Measurements from ENCODE around the gene UFSP2. TPM values are rescaled to one million over a fixed set of nuclear protein-coding genes. Genes with fewer than 3 reads are reported as not detected.

UFSP2 gene
- total and polyA plus RNA-seq, 2 experiments from 2014 or later, result 29.0 to 53.0 TPM

- TF ChIP-seq, protein P1, sequence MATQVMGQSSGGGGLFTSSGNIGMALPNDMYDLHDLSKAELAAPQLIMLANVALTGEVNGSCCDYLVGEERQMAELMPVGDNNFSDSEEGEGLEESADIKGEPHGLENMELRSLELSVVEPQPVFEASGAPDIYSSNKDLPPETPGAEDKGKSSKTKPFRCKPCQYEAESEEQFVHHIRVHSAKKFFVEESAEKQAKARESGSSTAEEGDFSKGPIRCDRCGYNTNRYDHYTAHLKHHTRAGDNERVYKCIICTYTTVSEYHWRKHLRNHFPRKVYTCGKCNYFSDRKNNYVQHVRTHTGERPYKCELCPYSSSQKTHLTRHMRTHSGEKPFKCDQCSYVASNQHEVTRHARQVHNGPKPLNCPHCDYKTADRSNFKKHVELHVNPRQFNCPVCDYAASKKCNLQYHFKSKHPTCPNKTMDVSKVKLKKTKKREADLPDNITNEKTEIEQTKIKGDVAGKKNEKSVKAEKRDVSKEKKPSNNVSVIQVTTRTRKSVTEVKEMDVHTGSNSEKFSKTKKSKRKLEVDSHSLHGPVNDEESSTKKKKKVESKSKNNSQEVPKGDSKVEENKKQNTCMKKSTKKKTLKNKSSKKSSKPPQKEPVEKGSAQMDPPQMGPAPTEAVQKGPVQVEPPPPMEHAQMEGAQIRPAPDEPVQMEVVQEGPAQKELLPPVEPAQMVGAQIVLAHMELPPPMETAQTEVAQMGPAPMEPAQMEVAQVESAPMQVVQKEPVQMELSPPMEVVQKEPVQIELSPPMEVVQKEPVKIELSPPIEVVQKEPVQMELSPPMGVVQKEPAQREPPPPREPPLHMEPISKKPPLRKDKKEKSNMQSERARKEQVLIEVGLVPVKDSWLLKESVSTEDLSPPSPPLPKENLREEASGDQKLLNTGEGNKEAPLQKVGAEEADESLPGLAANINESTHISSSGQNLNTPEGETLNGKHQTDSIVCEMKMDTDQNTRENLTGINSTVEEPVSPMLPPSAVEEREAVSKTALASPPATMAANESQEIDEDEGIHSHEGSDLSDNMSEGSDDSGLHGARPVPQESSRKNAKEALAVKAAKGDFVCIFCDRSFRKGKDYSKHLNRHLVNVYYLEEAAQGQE (IDR thresholded peaks at IDR 0.05; ENCODE audit: unreplicated experiment), result no peak
Measured at GRCh38 chr4:185380320-185380719, 45.4 kb downstream of the UFSP2 start (continued).

- H3K27ac ChIP-seq (ENCODE audit: low read depth), result no peak overlapping the region
- H3K9me2 ChIP-seq (ENCODE audit: insufficient read depth), result no peaks in the 10 kb centered on the region
- H3F3A ChIP-seq (replicated peaks; ENCODE audit: low read depth), result no peaks in the 10 kb centered on the region
- H3K36me3 Mint-ChIP-seq (ENCODE audit: low read depth), result peaks cover 10% of the 10 kb centered on the region
- H3K9me3 Mint-ChIP-seq, result peaks cover 9% of the 10 kb centered on the region; the same call in 2 of the 3 replicates
- no peak overlapping the region for H3K4me2 ChIP-seq
- H3K4me3 Mint-ChIP-seq, result no peak overlapping the region
- 0 out of 2 replicates have a peak, but pooled peaks cover 3% of the 10 kb centered on the region for H3K4me1 ChIP-seq (ENCODE audit: insufficient read depth)
- 0 out of 3 replicates have a peak, but pooled peaks cover 2% of the 10 kb centered on the region for H3K4me1 Mint-ChIP-seq
- no peak overlapping the region for H3K27ac Mint-ChIP-seq
- no peaks in the 10 kb centered on the region for H3K27me3 Mint-ChIP-seq (ENCODE audit: insufficient read depth, low read depth, poor library complexity)
- ATAC-seq, result no peak
- no peaks in the 10 kb centered on the region for H3K36me3 ChIP-seq (ENCODE audit: insufficient read depth)
- no peaks in the 10 kb centered on the region for H3K79me2 ChIP-seq (replicated peaks; ENCODE audit: insufficient read depth)
- no peak overlapping the region for H2AFZ ChIP-seq
- no peak for DNase-seq (ENCODE audit: low spot score)
- no peaks in the 10 kb centered on the region for H4K20me1 ChIP-seq (replicated peaks; ENCODE audit: insufficient read depth)
- no peaks in the 10 kb centered on the region for H3K27me3 ChIP-seq (ENCODE audit: insufficient read depth)
- H3K4me3 ChIP-seq, result no peak overlapping the region
- TF ChIP-seq ZNF331 (CRISPR knock-in tag; IDR thresholded peaks at IDR 0.05; ENCODE audit: low read depth) (no peak), CREB1 (CRISPR knock-in tag; IDR thresholded peaks at IDR 0.05; ENCODE audit: low read depth) (no peak), POLR2AphosphoS5 (IDR thresholded peaks at IDR 0.05; ENCODE audit: low read depth) (no peak), NANOG (IDR thresholded peaks at IDR 0.05; ENCODE audit: borderline replicate concordance) (no peak), EZH2 (IDR thresholded peaks at IDR 0.05; ENCODE audit: low read depth, unreplicated experiment) (no peak), EZH2phosphoT487 (IDR thresholded peaks at IDR 0.05; ENCODE audit: unreplicated experiment) (no peak)
- TF ChIP-seq, protein P2, sequence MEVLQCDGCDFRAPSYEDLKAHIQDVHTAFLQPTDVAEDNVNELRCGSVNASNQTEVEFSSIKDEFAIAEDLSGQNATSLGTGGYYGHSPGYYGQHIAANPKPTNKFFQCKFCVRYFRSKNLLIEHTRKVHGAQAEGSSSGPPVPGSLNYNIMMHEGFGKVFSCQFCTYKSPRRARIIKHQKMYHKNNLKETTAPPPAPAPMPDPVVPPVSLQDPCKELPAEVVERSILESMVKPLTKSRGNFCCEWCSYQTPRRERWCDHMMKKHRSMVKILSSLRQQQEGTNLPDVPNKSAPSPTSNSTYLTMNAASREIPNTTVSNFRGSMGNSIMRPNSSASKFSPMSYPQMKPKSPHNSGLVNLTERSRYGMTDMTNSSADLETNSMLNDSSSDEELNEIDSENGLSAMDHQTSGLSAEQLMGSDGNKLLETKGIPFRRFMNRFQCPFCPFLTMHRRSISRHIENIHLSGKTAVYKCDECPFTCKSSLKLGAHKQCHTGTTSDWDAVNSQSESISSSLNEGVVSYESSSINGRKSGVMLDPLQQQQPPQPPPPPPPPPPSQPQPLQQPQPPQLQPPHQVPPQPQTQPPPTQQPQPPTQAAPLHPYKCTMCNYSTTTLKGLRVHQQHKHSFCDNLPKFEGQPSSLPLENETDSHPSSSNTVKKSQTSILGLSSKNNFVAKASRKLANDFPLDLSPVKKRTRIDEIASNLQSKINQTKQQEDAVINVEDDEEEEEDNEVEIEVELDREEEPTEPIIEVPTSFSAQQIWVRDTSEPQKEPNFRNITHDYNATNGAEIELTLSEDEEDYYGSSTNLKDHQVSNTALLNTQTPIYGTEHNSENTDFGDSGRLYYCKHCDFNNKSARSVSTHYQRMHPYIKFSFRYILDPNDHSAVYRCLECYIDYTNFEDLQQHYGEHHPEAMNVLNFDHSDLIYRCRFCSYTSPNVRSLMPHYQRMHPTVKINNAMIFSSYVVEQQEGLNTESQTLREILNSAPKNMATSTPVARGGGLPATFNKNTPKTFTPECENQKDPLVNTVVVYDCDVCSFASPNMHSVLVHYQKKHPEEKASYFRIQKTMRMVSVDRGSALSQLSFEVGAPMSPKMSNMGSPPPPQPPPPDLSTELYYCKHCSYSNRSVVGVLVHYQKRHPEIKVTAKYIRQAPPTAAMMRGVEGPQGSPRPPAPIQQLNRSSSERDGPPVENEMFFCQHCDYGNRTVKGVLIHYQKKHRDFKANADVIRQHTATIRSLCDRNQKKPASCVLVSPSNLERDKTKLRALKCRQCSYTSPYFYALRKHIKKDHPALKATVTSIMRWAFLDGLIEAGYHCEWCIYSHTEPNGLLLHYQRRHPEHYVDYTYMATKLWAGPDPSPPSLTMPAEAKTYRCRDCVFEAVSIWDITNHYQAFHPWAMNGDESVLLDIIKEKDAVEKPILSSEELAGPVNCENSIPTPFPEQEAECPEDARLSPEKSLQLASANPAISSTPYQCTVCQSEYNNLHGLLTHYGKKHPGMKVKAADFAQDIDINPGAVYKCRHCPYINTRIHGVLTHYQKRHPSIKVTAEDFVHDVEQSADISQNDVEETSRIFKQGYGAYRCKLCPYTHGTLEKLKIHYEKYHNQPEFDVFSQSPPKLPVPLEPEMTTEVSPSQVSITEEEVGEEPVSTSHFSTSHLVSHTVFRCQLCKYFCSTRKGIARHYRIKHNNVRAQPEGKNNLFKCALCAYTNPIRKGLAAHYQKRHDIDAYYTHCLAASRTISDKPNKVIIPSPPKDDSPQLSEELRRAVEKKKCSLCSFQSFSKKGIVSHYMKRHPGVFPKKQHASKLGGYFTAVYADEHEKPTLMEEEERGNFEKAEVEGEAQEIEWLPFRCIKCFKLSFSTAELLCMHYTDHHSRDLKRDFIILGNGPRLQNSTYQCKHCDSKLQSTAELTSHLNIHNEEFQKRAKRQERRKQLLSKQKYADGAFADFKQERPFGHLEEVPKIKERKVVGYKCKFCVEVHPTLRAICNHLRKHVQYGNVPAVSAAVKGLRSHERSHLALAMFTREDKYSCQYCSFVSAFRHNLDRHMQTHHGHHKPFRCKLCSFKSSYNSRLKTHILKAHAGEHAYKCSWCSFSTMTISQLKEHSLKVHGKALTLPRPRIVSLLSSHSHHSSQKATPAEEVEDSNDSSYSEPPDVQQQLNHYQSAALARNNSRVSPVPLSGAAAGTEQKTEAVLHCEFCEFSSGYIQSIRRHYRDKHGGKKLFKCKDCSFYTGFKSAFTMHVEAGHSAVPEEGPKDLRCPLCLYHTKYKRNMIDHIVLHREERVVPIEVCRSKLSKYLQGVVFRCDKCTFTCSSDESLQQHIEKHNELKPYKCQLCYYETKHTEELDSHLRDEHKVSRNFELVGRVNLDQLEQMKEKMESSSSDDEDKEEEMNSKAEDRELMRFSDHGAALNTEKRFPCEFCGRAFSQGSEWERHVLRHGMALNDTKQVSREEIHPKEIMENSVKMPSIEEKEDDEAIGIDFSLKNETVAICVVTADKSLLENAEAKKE (CRISPR knock-in tag; IDR thresholded peaks at IDR 0.05), result no peak
- TF ChIP-seq, protein P3, sequence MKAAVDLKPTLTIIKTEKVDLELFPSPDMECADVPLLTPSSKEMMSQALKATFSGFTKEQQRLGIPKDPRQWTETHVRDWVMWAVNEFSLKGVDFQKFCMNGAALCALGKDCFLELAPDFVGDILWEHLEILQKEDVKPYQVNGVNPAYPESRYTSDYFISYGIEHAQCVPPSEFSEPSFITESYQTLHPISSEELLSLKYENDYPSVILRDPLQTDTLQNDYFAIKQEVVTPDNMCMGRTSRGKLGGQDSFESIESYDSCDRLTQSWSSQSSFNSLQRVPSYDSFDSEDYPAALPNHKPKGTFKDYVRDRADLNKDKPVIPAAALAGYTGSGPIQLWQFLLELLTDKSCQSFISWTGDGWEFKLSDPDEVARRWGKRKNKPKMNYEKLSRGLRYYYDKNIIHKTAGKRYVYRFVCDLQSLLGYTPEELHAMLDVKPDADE (IDR thresholded peaks at IDR 0.05), result no peak
- TF ChIP-seq, protein P4, sequence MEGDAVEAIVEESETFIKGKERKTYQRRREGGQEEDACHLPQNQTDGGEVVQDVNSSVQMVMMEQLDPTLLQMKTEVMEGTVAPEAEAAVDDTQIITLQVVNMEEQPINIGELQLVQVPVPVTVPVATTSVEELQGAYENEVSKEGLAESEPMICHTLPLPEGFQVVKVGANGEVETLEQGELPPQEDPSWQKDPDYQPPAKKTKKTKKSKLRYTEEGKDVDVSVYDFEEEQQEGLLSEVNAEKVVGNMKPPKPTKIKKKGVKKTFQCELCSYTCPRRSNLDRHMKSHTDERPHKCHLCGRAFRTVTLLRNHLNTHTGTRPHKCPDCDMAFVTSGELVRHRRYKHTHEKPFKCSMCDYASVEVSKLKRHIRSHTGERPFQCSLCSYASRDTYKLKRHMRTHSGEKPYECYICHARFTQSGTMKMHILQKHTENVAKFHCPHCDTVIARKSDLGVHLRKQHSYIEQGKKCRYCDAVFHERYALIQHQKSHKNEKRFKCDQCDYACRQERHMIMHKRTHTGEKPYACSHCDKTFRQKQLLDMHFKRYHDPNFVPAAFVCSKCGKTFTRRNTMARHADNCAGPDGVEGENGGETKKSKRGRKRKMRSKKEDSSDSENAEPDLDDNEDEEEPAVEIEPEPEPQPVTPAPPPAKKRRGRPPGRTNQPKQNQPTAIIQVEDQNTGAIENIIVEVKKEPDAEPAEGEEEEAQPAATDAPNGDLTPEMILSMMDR (conservative IDR thresholded peaks at IDR 0.05; ENCODE audit: low read depth in 2 of 2), result no peak
Measured at GRCh38 chr4:185379326-185380295, 46.2 kb downstream of the UFSP2 start.
